ENCODE results near the gene NCKAP5.

The NCKAP5 gene

DNA sequence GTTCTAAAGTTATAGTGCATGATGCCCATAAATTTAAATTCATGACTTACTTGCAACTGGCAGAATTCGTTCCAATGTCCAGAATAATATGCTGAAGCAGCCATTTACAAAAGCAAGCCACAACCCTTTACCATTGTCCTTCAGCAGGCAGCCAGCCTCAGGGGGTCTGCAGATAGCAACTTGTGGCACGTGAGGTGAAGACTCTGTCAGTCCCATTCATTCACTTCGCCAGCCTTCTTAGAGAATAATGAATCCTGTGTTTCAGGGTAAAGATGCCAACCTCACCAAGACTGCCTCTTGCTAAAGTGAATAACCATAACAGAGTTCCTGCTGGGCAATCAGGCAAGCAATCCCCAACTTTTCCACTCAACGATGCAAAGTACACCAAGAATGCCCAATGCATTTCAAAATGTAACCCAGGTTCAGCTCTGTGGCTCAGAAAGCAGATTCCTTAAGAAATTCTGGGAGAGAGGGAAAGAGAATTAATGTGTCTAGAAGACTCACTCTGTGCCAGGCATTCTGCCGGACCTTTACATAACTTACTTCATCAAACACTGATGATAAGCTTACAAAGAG lies 315.4 kb downstream of the NCKAP5 start:
- TF ChIP-seq FOXP2 (optimal IDR thresholded peaks at IDR 0.05; ENCODE audit: borderline replicate concordance, extremely low read depth, extremely low read length, insufficient read depth) (no peak), TAF1 (IDR thresholded peaks at IDR 0.05; ENCODE audit: borderline replicate concordance, insufficient read depth, low read length) (no peak), SIN3A (IDR thresholded peaks at IDR 0.05; ENCODE audit: borderline replicate concordance, insufficient read depth, low read length) (no peak), POLR2AphosphoS5 (IDR thresholded peaks at IDR 0.05; ENCODE audit: low read depth, low read length) (no peak)
- TF ChIP-seq, protein P1, sequence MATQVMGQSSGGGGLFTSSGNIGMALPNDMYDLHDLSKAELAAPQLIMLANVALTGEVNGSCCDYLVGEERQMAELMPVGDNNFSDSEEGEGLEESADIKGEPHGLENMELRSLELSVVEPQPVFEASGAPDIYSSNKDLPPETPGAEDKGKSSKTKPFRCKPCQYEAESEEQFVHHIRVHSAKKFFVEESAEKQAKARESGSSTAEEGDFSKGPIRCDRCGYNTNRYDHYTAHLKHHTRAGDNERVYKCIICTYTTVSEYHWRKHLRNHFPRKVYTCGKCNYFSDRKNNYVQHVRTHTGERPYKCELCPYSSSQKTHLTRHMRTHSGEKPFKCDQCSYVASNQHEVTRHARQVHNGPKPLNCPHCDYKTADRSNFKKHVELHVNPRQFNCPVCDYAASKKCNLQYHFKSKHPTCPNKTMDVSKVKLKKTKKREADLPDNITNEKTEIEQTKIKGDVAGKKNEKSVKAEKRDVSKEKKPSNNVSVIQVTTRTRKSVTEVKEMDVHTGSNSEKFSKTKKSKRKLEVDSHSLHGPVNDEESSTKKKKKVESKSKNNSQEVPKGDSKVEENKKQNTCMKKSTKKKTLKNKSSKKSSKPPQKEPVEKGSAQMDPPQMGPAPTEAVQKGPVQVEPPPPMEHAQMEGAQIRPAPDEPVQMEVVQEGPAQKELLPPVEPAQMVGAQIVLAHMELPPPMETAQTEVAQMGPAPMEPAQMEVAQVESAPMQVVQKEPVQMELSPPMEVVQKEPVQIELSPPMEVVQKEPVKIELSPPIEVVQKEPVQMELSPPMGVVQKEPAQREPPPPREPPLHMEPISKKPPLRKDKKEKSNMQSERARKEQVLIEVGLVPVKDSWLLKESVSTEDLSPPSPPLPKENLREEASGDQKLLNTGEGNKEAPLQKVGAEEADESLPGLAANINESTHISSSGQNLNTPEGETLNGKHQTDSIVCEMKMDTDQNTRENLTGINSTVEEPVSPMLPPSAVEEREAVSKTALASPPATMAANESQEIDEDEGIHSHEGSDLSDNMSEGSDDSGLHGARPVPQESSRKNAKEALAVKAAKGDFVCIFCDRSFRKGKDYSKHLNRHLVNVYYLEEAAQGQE (IDR thresholded peaks at IDR 0.05; ENCODE audit: insufficient read depth in 1 of 2, low read depth in 2 of 2, low read length in 2 of 2) = no peak

DNA sequence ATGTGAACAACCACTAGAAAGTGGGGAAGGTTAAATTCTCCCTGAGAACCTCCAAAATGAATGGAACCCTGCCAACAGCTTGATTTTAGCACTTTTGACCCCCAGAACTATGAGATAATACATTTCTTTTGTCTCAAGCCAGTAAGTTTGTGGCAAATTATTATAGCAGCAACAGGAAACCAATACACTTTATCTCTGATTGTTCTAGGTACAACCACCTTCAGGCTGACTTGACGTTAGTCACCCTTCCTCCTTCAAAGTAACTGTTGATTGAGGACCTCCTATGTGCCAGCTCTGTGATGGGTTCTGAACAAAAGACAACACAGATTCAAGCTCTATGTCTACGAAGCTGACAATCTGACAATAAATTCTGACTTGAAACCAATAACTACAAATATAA lies 318.9 kb downstream of the NCKAP5 start:
- TF ChIP-seq, protein P1 (IDR thresholded peaks at IDR 0.05; ENCODE audit: insufficient read depth in 1 of 2, low read depth in 2 of 2, low read length in 2 of 2) = no peak
- TF ChIP-seq SIN3A (IDR thresholded peaks at IDR 0.05; ENCODE audit: borderline replicate concordance, insufficient read depth, low read length) (no peak), POLR2AphosphoS5 (IDR thresholded peaks at IDR 0.05; ENCODE audit: low read depth, low read length) (no peak), FOXP2 (optimal IDR thresholded peaks at IDR 0.05; ENCODE audit: borderline replicate concordance, extremely low read depth, extremely low read length, insufficient read depth) (no peak), TAF1 (IDR thresholded peaks at IDR 0.05; ENCODE audit: borderline replicate concordance, insufficient read depth, low read length) (no peak)

- no peak for TF ChIP-seq POLR2AphosphoS5 (IDR thresholded peaks at IDR 0.05; ENCODE audit: low read depth, low read length)
- TF ChIP-seq, protein P1 (IDR thresholded peaks at IDR 0.05; ENCODE audit: insufficient read depth in 1 of 2, low read depth in 2 of 2, low read length in 2 of 2) = no peak
- TF ChIP-seq SIN3A (IDR thresholded peaks at IDR 0.05; ENCODE audit: borderline replicate concordance, insufficient read depth, low read length) = no peak
- no peak for TF ChIP-seq FOXP2 (optimal IDR thresholded peaks at IDR 0.05; ENCODE audit: borderline replicate concordance, extremely low read depth, extremely low read length, insufficient read depth)
Observed at GRCh38 chr2:133248264-133248663, 320.0 kb downstream of the NCKAP5 start.

- TF ChIP-seq POLR2AphosphoS5 (IDR thresholded peaks at IDR 0.05; ENCODE audit: low read depth, low read length) (no peak), FOXP2 (optimal IDR thresholded peaks at IDR 0.05; ENCODE audit: borderline replicate concordance, extremely low read depth, extremely low read length, insufficient read depth) (no peak), TAF1 (IDR thresholded peaks at IDR 0.05; ENCODE audit: borderline replicate concordance, insufficient read depth, low read length) (no peak), SIN3A (IDR thresholded peaks at IDR 0.05; ENCODE audit: borderline replicate concordance, insufficient read depth, low read length) (no peak)
- TF ChIP-seq, protein P1 (IDR thresholded peaks at IDR 0.05; ENCODE audit: insufficient read depth in 1 of 2, low read depth in 2 of 2, low read length in 2 of 2) = no peak
Observed at GRCh38 chr2:133247631-133248030, 320.6 kb downstream of the NCKAP5 start.

DNA sequence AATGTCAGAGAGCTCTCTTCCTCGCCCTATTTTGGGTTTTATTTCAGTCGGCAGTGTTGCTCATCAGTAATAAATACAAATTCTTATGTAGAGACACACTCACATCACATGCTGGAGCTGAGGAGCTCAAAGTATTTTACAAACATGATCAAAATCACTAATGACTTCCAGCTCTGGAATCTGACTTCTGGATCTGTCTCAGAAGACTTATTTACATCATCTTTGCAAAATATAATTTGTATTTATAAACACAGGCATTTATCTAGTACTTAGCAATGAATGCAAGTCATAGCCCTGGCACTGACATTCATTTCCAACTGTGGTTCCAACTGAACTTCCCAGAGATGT lies 327.1 kb downstream of the NCKAP5 start:
- TF ChIP-seq, protein P1 (IDR thresholded peaks at IDR 0.05; ENCODE audit: insufficient read depth in 1 of 2, low read depth in 2 of 2, low read length in 2 of 2) = no peak
- TF ChIP-seq FOXP2 (optimal IDR thresholded peaks at IDR 0.05; ENCODE audit: borderline replicate concordance, extremely low read depth, extremely low read length, insufficient read depth) = no peak
- TF ChIP-seq SIN3A (IDR thresholded peaks at IDR 0.05; ENCODE audit: borderline replicate concordance, insufficient read depth, low read length) = no peak
- TF ChIP-seq POLR2AphosphoS5 (IDR thresholded peaks at IDR 0.05; ENCODE audit: low read depth, low read length) = no peak
- TF ChIP-seq TAF1 (IDR thresholded peaks at IDR 0.05; ENCODE audit: borderline replicate concordance, insufficient read depth, low read length) = no peak

Data from PFSK-1 (cell line).